Measurements from ENCODE around the gene RAB22A. TPM values are rescaled to one million over a fixed set of nuclear protein-coding genes. Genes with fewer than 3 reads are reported as not detected.
A peak's percentile ranks its signal among the peaks of the same experiment; 100 is the strongest.

Gene RAB22A
- total RNA-seq, result 1 to 10 TPM; 9.3 TPM

DNA sequence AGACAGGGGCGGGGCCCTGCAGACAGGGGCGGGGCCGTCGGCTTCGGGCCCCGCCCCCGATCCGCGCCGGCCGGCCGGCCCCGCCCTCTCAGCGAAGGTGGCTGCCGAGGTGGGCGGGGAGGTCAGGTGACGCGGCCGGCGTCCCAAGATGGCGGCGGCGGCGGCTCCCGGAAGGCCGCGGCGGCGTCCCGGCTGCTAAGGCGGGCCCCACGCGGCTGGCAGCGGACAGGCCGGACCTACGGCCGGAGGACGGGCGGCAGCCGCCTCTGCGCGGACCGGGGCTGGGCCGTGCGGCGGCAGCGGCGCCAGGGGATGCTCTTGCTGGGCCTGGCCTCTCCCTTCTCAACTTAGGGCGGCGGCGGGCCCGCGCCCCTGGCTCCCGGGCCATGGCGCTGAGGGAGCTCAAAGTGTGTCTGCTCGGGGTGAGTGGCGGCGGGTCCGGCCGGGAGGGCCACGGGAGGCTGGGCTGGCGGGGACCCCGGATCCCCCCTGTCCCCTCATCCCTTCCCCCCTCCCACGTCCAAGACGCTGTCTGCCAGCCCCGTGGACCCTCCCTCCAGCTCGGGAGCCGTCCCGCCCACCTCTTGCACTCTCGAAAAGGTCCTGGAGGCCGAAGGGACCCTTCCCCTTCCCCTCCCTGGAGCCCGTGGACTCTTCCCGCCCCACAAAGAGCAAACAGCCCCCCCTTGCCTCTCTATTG lies at the start of gene RAB22A:
Gene RAB22A (plus strand): TSS at position 125 of the 700 bp plus-strand sequence. CDS start 262 bp downstream, at position 387.
- Mint-ChIP-seq H3K4me3 (peak within 1 kb of the TSS; percentile 89), H3K27ac (peak within 1 kb of the TSS; percentile 90), H3K36me3 (ENCODE audit: low read depth) (peaks cover 27% of the 10 kb centered on the region), H3K4me1 (peaks cover 70% of the 10 kb centered on the region), H3K9me3 (ENCODE audit: low read depth) (no peaks in the 10 kb centered on the region), H3K27me3 (no peaks in the 10 kb centered on the region)
- intact Hi-C loops (cut with DNase I, micrococcal nuclease), result loop anchor here (1.0 to 10.0 kb wide), 11 partner anchors 38 to 959 kb away; partner anchors contain the start of genes VAPB (in 2 of the 2), ATP5F1E (in 1 of the 2), NELFCD (in 1 of the 2) and RAE1 (in 1 of the 2)
- peak; percentile 28 for ATAC-seq
- peak; percentile 93 for DNase-seq
- ChIA-PET CTCF (interaction anchor here (0.7 kb wide), 1 partner anchor 49 kb away, joined by 4 read pairs; no protein-coding TSS in a partner anchor), POLR2A (interaction anchor here (0.6 to 1.0 kb wide), 2 partner anchors 9 to 12 kb away, joined by 4 to 5 read pairs; no protein-coding TSS in a partner anchor)

DNA sequence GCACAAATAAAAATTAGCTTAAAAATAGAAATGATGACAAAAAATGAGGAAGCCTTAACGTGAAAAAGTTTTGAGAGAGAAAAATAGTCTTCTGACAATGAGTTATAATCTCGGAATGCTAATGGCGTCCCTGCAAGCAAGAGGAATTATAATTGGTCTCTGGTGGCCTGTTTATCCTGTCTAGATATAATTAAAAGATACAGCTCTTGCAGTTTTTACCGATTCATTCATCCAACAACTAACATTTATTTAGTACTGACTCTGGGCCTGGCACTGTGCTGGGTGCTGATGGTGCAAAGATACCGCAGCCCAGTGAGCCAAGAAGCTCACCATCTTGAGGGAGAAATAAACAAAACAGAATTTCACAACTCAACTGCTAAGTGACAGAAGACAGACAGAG lies 49.5 kb upstream of the RAB22A start:
- no peak overlapping the region for H3K27ac Mint-ChIP-seq
- CTCF ChIA-PET, result interaction anchor here (0.6 kb wide), 2 partner anchors 50 to 188 kb away, joined by 3 to 4 read pairs; no protein-coding TSS in a partner anchor
- intact Hi-C loops (cut with DNase I, micrococcal nuclease), result no loop called here
- DNase-seq, result no peak
- H3K4me1 Mint-ChIP-seq, result peaks cover 19% of the 10 kb centered on the region
- H3K27me3 Mint-ChIP-seq, result no peaks in the 10 kb centered on the region
- no peak overlapping the region for H3K4me3 Mint-ChIP-seq
- POLR2A ChIA-PET, result interaction anchor here (0.9 kb wide), 1 partner anchor 9 kb away, joined by 3 read pairs; no protein-coding TSS in a partner anchor
- H3K9me3 Mint-ChIP-seq (ENCODE audit: low read depth), result no peaks in the 10 kb centered on the region
- no peak for ATAC-seq
- H3K36me3 Mint-ChIP-seq (ENCODE audit: low read depth), result peaks cover 13% of the 10 kb centered on the region

DNA sequence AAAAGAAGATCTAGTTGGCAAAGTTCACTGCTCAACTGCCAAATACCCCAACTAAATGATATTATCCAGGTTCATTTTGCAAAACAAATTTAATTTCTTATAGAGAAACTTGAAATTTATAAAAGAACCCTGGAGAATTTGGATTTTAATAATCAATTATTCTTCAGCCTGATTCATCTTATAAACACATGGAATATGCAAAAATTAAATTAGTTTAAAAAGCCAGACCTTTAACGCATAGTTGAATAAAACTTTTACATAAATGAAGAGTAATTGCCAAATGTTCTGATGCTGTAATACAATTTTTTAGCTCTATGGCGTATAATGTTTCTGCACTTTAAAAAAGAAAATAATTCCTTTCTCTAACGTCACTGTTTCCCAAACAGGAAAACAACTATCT lies 47.9 kb upstream of the RAB22A start:
- Mint-ChIP-seq H3K4me3 (no peak overlapping the region), H3K4me1 (peaks cover 11% of the 10 kb centered on the region), H3K36me3 (ENCODE audit: low read depth) (peaks cover 17% of the 10 kb centered on the region), H3K27ac (no peak overlapping the region), H3K9me3 (ENCODE audit: low read depth) (no peaks in the 10 kb centered on the region), H3K27me3 (no peaks in the 10 kb centered on the region)
- no peak for DNase-seq
- intact Hi-C loops (cut with DNase I, micrococcal nuclease), result no loop called here
- ATAC-seq, result no peak
- CTCF ChIA-PET, result interaction anchor here (1.8 kb wide), 1 partner anchor 186 kb away, joined by 4 read pairs; no protein-coding TSS in a partner anchor
- POLR2A ChIA-PET, result no interaction called here

- Mint-ChIP-seq H3K27me3 (no peaks in the 10 kb centered on the region), H3K36me3 (ENCODE audit: low read depth) (peaks cover 23% of the 10 kb centered on the region), H3K27ac (no peak overlapping the region), H3K9me3 (ENCODE audit: low read depth) (no peaks in the 10 kb centered on the region), H3K4me3 (no peak overlapping the region), H3K4me1 (peaks cover 22% of the 10 kb centered on the region)
- CTCF ChIA-PET, result interaction anchor here (0.5 to 0.7 kb wide), 2 partner anchors 128 to 379 kb away, joined by 3 to 4 read pairs; no protein-coding TSS in a partner anchor
- DNase-seq, result no peak
- POLR2A ChIA-PET, result no interaction called here
- no peak for ATAC-seq
- intact Hi-C loops (cut with DNase I, micrococcal nuclease), result no loop called here
These were observed 45.2 kb upstream of the RAB22A start for GRCh38 chr20:58264271-58264670.

DNA sequence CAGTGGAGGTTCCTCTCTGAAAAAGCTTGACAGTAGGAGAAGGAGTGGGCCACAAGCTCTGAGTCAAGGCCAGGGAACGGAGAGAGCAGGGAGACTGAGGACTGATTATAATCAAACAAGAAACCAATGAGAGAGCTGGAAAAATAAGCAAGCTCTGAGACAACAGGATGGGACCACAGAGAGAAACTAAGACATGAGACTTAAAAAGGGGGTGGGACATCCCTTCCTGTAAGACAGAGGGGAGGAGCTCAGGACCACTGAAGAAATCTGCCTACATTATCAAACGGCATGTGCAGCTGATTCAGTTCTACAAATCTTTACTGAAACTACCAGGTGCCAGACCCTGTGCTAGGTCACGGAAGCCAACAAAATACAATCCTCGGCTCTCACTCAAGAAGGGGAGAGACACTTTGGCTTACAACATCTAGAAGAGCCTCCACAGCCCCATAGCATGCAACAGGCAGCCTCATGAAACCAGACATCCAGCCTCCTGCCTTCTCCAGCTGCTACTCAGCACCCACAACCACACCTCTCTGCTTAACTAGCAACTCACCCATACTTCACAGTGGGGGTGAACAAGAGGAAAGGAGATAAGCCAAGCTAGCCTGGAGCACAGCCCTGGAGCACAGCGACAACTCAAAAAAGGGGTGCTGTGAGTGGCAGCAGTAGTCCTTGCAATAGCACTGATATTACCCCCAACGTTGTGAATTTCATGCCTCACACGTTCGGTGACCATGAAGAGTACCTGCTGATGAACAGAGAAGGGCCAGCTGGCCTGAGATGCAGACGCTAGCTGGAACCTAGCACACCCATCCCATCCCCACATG lies 41.9 kb upstream of the RAB22A start:
- peaks cover 37% of the 10 kb centered on the region for H3K4me1 Mint-ChIP-seq
- ChIA-PET CTCF (interaction anchor here (0.6 kb wide), 1 partner anchor 284 kb away, joined by 3 read pairs; no protein-coding TSS in a partner anchor), POLR2A (interaction anchor here (0.6 kb wide), 1 partner anchor 241 kb away, joined by 6 read pairs; no protein-coding TSS in a partner anchor)
- H3K36me3 Mint-ChIP-seq (ENCODE audit: low read depth), result peaks cover 33% of the 10 kb centered on the region
- intact Hi-C loops (cut with DNase I, micrococcal nuclease), result no loop called here
- no peak overlapping the region for H3K4me3 Mint-ChIP-seq
- H3K9me3 Mint-ChIP-seq (ENCODE audit: low read depth), result no peaks in the 10 kb centered on the region
- H3K27ac Mint-ChIP-seq, result no peak overlapping the region
- H3K27me3 Mint-ChIP-seq, result no peaks in the 10 kb centered on the region
- no peak for DNase-seq
- ATAC-seq, result no peak

- DNase-seq, result no peak
- H3K36me3 Mint-ChIP-seq (ENCODE audit: low read depth), result peaks cover 29% of the 10 kb centered on the region
- CTCF ChIA-PET, result no interaction called here
- no peaks in the 10 kb centered on the region for H3K27me3 Mint-ChIP-seq
- no peak overlapping the region for H3K4me3 Mint-ChIP-seq
- intact Hi-C loops (cut with DNase I, micrococcal nuclease), result no loop called here
- POLR2A ChIA-PET, result interaction anchor here (0.9 kb wide), 1 partner anchor 8 kb away, joined by 3 read pairs; no protein-coding TSS in a partner anchor
- no peaks in the 10 kb centered on the region for H3K9me3 Mint-ChIP-seq (ENCODE audit: low read depth)
- no peak for ATAC-seq
- peak overlapping the region; percentile 26 for H3K27ac Mint-ChIP-seq
- H3K4me1 Mint-ChIP-seq, result peaks cover 39% of the 10 kb centered on the region
These were observed 41.1 kb upstream of the RAB22A start for GRCh38 chr20:58268421-58268821.

DNA sequence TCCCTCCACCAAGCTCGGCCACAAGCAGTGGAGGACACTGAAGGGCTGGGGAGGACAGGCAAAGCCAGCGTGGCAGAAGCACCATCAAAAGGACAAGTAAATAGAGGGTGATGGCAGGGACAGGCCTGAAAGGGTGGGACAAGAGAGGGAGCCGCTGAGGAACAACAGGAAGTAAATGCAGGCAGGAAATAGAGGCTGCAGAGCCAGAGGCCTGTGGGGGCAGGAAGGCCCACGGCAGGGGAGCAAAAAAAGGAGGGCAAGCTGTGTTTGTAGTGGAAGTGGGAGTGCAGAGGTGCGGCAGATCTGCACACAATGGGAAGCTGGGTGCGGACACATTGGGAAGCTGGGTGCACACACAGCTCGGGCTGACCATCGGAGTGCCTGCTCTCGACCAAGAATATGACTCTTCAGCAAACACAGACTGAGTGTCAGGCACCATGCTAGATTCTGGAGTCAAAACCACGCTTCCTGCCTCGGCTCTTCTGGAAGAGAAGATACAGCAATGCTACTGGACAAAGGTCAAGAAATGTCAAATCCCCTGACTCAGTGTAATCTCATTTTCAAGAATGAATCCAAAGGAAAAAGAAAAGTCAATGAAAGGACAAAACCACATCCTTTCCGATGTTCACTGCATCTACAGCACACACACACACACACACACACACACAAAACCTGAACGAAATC lies 40.4 kb upstream of the RAB22A start:
- Mint-ChIP-seq H3K4me1 (peaks cover 39% of the 10 kb centered on the region), H3K27me3 (no peaks in the 10 kb centered on the region), H3K9me3 (ENCODE audit: low read depth) (peaks cover 3% of the 10 kb centered on the region), H3K4me3 (no peak overlapping the region), H3K27ac (peak overlapping the region; percentile 26), H3K36me3 (ENCODE audit: low read depth) (peaks cover 33% of the 10 kb centered on the region)
- DNase-seq (peak; percentile 43), ATAC-seq (peak; percentile 47)
- ChIA-PET CTCF (no interaction called here), POLR2A (interaction anchor here (0.9 kb wide), 1 partner anchor 8 kb away, joined by 3 read pairs; no protein-coding TSS in a partner anchor)
- intact Hi-C loops (cut with DNase I, micrococcal nuclease), result no loop called here

GRCh38 chr20:58271606-58272351 lies 37.7 kb upstream of the RAB22A start:
- peak; percentile 85 for DNase-seq
- H3K4me1 Mint-ChIP-seq, result peaks cover 39% of the 10 kb centered on the region

GRCh38 chr20:58274384-58274783 lies 35.1 kb upstream of the RAB22A start:
- no peak for DNase-seq
- H3K9me3 Mint-ChIP-seq (ENCODE audit: low read depth), result peaks cover 3% of the 10 kb centered on the region
- peaks cover 26% of the 10 kb centered on the region for H3K36me3 Mint-ChIP-seq (ENCODE audit: low read depth)
- ChIA-PET CTCF (no interaction called here), POLR2A (no interaction called here)
- peaks cover 18% of the 10 kb centered on the region for H3K4me1 Mint-ChIP-seq
- H3K4me3 Mint-ChIP-seq, result no peak overlapping the region
- no peaks in the 10 kb centered on the region for H3K27me3 Mint-ChIP-seq
- intact Hi-C loops (cut with DNase I, micrococcal nuclease), result no loop called here
- no peak overlapping the region for H3K27ac Mint-ChIP-seq
- no peak for ATAC-seq

More at GRCh38 chr20:58271606-58272351, 37.7 kb upstream of the RAB22A start:
- Mint-ChIP-seq H3K27ac (peak overlapping the region; percentile 6), H3K27me3 (no peaks in the 10 kb centered on the region), H3K4me3 (no peak overlapping the region), H3K9me3 (ENCODE audit: low read depth) (peaks cover 3% of the 10 kb centered on the region), H3K36me3 (ENCODE audit: low read depth) (peaks cover 36% of the 10 kb centered on the region)
- peak; percentile 98 for ATAC-seq
- intact Hi-C loops (cut with DNase I, micrococcal nuclease), result loop anchor here (1.0 kb wide), 3 partner anchors 35 to 118 kb away; partner anchors contain the start of gene VAPB (in 1 of the 2)
- ChIA-PET CTCF (interaction anchor here (0.7 to 2.1 kb wide), 6 partner anchors 12 to 380 kb away, joined by 3 to 7 read pairs (median 3); no protein-coding TSS in a partner anchor), POLR2A (interaction anchor here (1.1 kb wide), 1 partner anchor 117 kb away, joined by 3 read pairs; the partner anchor contains the start of gene VAPB)

- Mint-ChIP-seq H3K4me1 (peaks cover 6% of the 10 kb centered on the region), H3K27me3 (no peaks in the 10 kb centered on the region), H3K9me3 (ENCODE audit: low read depth) (peaks cover 3% of the 10 kb centered on the region), H3K4me3 (no peak overlapping the region), H3K36me3 (ENCODE audit: low read depth) (peaks cover 18% of the 10 kb centered on the region), H3K27ac (no peak overlapping the region)
- intact Hi-C loops (cut with DNase I, micrococcal nuclease), result no loop called here
- CTCF ChIA-PET, result interaction anchor here (0.9 kb wide), 1 partner anchor 8 kb away, joined by 3 read pairs; no protein-coding TSS in a partner anchor
- DNase-seq, result no peak
- ATAC-seq, result no peak
- POLR2A ChIA-PET, result no interaction called here
These were observed 32.4 kb upstream of the RAB22A start for GRCh38 chr20:58277107-58277506.

Data from activated CD4-positive, alpha-beta T cell treated with anti-CD3 and anti-CD28 coated beads for 36 hours (primary cell).